Upper lobe of left lung (tissue), 4 donors: Measurements from ENCODE around the gene RSRP1.

Source experiments
- CTCF ChIP-seq, 6 experiments: fragments of 450-650 bp in 4 of 6; fragments of 200-600 bp in 2 of 6; sonication (generic) in 2 of 6; IDR thresholded peaks; one replicate each; pipeline ENCODE4 v1.5.1; 2016 to 2019; ENCODE audit warnings: antibody characterized with exemption in 6 of 6
- POLR2A ChIP-seq, 4 donors: fragments of 450-650 bp; IDR thresholded peaks; one replicate each; pipeline ENCODE4 v1.5.1; 2016 to 2017; ENCODE audit warnings: antibody characterized with exemption in 4 of 4, mild to moderate bottlenecking in 2 of 4

- no peak for TF ChIP-seq CTCF (IDR thresholded peaks at IDR 0.05)
- TF ChIP-seq POLR2A (IDR thresholded peaks at IDR 0.05): peak in 3 of 4 donors; percentile 50 to 80 (median 79)
These were observed 15.0 kb downstream of the RSRP1 start, which contains the start of gene SYF2 for GRCh38 chr1:25232027-25232865.
